Stimulated activated CD8-positive, alpha-beta memory T cell treated with anti-CD3 and anti-CD28 coated beads, Interleukin-2, amount 100 ng/mL, for 1 hour (primary cell): Measurements from ENCODE around the gene RETSAT.
"Not testable (repeated sequence)": the region's sequence is repeated elsewhere in the genome, so short reads cannot be mapped to it uniquely, and the experiment has no call there.

Experiments
- DNase-seq, 2 donors: peaks; one replicate each; pipeline ENCODE4 v3.0.0-alpha.2; 2020; ENCODE audit warnings: low read depth in 2 of 2

Gene RETSAT

DNA sequence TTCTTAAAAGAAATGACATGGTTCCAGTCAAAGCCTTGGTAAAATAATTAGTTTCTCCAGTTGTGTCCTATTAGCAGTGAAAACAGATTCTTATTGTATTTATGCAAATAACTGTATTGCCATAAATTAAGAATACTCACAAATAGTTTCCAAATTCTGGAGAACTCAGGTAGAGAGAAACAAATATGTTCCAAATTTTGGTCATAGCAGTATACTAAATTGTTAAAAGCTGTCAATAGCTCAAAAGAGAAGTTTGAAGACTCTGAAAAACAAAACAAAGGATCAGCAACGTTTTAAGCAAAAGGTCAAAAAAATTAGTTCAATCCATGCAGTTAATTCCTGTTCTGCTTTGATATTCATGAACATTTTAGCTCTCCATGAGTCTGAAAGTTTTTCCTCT is 25.7 kb upstream of the RETSAT start:
- DNase-seq: no peak

DNA sequence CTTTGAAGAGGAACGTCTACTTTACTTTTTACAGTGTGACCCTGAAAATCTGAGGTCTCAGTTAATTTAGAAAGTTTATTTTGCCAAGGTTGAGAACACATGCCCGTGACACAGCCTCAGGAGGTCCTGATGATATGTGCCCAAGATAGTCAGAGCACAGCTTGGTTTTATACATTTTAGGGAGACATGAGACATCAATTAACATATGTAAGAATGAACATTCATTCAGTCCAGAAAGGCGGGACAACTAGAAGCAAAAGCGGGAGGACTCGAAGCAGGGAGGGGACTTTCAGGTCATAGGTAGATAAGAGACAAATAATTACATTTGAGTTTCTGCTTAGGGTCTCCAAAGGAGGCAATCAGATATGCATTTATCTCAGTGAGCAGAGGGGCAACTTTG is 23.9 kb upstream of the RETSAT start:
- no peak for DNase-seq

DNA sequence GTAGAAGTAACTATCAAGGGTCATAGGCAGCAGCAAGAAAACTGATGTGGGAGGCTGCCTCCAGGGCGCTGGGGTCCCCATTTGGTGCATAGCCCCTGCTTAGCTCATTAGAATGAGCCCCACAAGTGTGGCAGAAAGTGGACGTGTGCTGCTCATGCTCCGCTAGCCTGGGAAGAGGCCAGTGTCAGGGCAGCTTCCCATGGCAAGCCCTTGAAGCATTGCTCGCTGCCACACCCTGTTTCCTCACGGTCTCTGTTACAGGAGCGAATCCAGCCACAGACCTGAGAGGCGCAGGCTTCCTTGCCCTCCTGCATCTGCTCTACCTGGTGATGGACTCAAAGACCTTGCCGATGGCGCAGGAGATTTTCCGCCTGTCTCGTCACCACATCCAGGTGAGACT is 22.8 kb upstream of the RETSAT start:
- no peak for DNase-seq

DNA sequence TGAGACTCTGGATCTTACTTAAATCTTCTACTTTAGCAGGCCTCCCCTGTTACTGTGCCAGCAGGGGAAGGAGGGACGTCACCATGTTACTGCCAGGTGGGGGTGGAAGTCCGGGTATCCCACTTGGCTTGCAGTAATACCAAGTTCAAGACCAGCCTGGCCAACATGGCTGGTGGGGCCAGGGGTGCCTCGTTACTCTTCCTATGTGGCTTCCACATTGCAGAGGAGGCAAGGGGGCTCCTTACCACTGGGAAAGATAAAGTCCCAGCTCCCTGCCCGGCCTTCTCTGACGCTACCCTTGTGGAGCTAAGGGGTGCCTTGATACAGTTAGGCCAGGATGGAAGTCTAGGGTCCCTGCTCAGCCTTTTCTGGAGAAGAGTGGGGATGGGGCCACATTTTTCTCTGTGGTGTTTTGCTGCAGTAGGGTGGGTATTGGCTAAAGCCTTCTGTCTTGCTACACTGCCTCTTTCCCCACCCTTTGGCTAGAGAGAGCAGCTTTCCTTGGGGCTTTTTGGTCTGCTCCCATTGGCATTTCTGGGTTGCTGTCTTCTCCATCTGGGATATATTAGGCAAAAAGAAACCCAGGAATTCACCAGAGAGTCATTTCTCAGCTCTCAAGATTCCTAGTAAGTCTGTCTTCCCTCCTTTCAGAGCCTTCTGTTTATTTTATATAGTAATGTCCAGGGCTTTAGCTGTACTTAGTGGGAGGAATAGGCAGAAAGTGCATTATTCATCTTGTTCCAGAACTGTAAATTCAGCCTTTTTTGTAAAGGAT is 22.1 kb upstream of the RETSAT start:
- no peak for DNase-seq

DNA sequence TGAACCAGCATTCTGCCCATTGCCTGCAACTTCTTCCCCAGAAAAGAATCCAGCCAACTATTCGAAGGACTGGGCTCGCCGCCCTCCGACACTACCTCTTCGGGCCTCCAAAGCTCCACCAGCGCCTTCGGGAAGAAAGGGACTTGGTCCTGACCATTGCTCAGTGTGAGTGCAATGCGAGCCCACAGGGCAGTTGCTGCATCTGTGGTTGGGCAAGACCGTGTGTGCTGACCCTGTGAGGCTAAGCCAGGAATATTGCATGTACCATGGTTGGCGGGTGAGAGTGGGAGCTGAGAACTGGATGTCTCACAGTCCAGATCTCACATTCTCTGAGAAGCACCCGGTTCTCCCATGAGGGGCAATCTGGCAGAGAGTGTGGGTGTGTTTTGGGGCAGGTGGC is 16.7 kb upstream of the RETSAT start:
- no peak for DNase-seq

DNA sequence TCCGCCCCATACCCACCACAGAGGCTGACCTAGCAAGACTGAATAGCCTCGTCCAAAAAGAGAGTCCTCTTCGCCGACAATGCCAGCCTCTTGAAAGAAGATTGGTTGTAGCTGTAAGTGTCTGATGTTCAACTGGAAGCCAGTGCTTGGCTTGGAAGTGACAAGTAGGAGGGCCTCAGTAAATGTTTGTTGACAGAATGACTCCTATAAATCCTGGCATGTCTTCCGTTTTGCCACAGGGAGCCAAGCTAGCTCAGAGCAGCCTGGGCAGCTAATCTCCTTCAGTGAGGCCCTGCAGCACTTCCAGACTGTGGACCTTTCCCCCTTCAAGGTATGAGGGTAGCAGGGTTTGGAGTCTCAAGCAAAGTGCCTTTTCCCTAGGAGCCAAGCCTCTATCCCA is 15.2 kb upstream of the RETSAT start:
- DNase-seq: no peak

DNA sequence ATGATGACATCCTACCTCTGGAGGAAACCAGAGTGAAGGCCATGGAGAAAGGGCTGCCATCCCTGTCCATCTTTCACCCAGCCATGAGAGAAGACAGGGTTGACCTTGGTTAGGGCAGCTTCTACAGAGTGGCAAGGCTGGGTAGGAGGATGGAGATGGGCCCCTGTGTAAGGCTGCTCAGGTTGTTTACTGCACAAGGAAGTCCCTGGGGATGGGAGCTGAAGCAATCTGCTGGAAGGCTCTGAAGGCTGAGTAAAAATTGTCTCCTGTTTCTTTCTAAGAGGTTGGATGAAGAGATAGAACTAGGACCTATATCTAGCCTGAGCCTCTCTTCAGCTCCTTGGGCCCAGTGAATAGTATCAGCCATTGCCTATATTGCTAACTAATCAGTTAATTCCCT is 14.6 kb upstream of the RETSAT start:
- no peak for DNase-seq

DNA sequence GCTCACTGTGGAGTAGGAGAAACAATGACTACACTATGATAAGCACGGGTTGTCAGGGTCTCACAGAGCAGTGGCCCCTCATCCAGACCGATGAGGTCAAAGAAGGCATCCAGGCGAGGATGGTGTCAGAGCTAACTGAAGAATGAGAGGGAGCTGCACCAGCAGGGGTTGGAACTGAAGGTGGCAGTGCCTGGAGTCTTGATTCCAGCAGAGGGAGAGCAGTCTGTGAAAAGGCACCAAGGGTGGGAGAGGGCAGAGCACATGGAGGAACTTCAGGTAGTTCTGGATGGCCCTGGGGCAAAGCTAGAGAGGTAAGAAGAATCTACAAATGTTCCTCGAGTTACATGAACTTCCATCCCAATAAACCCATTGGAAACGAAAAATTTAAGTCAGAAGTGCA is 12.9 kb upstream of the RETSAT start:
- no peak for DNase-seq

DNA sequence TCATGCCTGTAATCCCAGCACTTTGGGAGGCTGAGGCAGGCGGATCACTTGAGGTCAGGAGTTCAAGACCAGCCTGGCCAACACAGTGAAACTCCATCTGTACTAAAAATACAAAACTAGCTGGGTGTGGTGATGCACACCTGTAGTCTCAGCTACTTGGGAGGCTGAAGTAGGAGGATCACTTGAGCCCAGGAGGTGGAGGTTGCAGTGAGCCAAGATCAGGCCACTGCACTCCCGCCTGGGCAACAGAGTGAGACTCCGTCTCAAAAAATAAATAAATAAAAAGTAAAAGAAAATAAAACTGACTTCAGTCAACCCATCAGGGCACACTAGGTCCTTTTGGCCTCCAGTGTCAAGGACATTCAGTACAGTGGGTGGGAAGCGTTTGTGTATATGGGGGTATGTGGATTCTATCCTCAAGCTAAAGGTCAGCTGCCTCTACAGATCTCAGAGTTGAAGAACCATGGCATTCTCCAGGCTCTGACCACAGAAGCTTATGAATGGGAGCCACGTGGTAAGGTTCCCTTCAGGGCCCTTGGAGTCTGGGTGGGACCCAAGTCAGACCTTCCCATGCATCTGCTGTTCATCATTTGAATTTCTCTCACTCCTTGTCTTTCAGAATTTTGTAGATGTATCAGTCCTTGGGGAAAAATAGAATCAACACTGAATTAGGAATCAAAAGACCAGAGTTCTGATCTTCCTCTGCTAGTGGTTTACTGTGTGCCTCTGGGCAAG is 8.5 kb upstream of the RETSAT start:
- not testable (repeated sequence) for DNase-seq

DNA sequence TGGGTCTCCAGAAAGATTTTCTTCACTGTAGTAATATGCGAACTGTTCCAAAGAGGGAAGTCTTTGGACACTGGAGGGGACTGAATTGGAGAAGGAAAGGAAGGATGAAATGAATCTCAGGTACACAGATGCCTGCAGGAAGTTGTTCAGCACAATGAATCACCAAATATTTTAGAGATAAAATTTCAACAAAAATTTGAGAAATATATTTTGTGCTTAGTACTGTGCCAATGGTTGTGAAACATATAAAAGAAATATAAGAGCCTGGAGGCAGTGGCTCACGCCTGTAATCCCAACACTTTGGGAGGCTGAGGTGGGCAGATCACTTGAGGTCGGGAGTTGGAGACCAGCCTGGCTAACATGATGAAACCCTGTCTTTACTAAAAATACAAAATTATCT is 3.4 kb upstream of the RETSAT start:
- no peak for DNase-seq

DNA sequence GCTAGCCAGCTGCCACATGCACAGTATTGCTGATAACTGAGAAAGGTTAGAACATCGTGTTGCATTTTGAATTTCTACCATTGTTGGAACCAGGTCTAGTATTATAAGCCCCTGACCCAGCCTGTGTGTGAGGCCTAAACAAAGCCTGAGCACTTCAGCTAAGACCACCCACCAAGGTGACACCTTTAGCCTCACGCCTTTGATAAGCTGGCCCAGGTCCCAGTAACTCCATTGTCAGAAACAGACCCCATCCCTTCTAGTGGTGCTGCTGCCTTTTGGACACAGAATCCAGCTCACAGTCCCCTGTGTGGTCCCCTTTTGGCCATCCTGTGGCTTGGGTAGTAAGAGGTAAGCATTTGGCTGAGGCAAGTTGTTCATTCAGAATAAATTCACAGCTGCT is 1.9 kb upstream of the RETSAT start:
- DNase-seq: no peak

DNA sequence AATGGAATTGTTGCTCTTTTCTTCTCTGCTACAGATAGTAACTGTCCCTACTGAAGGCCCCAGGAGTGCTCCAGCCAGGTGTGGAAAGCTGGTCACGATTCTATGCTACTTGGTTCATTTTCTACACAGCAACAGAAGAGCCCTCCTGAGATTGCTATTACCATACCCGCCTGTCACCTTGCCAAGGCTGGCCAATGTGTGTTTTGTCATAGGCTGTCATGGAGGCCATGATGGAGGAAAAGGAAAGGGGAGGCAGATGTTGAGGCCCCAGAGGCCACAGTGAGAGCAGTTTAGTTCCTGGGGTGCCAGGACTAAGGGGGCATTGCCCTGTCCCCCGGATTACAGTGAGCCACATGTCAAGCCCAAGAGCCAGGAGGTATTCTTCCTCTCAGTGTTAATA is 1.2 kb upstream of the RETSAT start:
- no peak for DNase-seq

DNA sequence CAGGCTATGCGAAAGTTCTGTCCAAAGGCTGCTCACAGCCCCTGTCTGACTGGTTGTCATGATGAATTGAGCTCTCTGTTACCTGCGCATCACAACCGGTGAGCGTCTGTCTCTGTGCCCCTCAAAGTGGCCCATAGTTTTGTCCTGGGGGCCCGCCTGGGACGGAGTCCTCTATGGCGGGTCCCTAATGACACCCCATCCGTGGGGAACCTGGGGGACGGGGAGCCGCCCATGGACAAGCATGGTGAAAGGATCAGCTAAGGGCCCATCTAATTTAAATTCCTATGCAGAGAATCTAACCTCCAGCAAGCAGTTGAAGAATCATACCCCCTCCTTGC is 714 bp upstream of the RETSAT start:
- DNase-seq: no peak

DNA sequence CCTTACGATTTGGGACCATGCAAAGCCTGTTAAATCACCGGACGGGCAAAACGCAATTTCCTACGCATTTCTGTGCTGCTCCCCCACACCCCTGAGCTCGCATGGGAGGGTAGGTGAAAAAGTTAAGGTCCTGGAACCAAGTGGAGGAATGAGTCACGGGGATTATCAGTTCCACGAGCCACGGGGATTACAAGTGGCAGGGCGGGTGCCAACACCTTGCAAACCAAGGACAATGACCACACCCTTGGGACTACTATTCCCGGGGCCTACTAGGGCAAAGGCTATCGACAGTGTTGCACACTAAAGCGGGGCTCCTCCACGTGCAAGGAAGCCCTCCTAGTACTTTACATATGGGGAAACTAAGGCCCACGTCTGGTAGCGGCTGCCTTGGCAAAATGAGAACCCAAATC is 447 bp downstream of the RETSAT start:
- DNase-seq: no peak

DNA sequence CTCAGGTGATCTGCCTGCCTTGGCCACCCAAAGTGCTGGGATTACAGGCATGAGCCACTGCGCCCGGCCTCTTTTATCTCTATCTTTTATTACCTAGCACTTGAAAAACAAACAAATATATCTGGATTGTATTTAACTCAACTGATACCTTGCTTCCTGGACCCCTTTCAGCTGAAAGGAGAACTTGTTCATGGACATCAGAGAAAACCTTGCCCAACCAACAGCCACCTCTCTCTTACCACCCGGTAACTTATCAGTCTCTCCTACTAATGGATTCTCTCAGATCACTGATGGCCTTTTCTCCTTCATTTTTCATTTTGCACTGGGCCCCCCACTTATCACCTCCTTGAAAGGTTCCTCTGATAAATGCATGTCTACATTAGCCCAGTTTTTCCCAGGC is 6.7 kb downstream of the RETSAT start:
- DNase-seq: no peak

DNA sequence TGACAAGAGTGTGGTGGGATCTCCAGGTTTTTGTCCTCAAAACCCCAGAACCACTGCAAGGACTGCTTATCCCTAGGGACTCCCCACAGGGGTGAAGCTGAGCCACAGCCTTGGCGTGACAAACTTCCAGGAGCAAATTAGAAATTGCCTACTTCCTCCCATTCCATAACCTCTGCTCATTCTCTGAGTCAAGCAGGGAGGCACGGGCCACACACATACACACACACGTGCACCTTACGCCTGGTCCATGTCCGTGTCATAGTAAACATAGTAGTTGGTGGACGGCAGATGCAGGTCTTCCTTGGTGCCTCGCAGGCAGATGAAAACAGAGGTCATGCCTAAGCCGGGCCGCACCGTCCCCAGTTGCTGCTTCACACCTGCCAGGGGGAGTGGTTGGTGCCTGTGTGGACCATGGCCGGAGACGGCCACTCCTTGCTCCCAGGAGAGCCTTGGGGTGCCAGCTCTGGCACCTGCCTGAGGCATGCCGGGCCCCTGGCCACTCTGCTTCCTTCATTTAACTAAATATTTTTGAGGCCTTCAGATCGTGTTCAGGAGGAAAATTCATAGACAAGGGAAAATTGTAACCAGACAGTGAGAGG is 9.9 kb downstream of the RETSAT start:
- no peak for DNase-seq

DNA sequence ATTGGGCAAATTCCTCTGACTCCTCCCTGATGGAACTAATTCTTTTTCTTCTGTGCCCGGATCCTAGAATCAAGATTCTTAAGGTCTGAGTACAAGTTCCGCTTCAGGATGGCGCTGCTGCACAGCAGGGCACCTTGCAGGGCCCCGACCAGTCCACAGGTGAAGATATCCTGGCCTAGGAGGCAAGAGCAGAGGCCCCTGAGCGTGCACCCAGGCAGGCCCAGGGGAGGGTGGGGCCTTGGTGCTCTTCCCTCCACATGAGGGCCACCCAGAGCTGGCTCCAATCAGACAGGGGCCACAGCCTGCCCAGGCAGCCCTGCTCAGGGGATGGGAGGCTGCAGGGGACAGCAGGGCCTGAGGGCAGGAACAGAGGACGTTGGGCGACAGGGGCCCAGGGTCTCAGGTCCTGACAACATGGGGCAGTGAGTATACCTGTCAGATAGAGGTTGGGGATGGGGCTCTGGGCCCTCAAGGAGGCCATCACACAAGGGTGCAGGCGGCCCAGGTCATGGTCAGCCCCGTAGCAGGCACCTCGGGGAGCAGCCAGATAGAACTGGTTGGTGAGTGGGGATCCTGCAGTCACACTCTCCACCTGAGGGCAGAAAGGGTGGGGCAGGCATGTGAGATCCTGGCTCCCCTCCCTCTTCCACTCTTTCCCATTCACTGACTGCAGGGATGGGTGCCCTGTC is 11.0 kb downstream of the RETSAT start:
- not testable (repeated sequence) for DNase-seq

DNA sequence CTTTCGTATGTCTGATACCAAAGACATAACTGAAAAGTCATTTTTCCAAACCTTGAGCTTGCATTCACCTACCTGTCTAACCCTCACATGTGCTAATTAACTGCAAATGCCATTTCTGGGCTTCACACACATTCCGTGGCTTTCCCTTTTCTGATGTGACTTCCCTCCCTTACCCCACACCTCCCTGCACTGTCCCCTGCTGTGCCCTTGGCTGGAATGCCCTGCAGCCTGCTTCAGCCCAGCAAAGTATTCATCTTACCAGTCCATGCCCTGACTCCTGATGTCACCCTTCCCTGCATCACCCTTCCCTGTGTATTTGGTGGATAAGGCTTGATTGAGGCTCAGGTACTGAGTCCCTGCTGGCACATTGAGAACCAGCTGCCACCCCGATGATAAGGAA is 12.2 kb downstream of the RETSAT start:
- DNase-seq: no peak

DNA sequence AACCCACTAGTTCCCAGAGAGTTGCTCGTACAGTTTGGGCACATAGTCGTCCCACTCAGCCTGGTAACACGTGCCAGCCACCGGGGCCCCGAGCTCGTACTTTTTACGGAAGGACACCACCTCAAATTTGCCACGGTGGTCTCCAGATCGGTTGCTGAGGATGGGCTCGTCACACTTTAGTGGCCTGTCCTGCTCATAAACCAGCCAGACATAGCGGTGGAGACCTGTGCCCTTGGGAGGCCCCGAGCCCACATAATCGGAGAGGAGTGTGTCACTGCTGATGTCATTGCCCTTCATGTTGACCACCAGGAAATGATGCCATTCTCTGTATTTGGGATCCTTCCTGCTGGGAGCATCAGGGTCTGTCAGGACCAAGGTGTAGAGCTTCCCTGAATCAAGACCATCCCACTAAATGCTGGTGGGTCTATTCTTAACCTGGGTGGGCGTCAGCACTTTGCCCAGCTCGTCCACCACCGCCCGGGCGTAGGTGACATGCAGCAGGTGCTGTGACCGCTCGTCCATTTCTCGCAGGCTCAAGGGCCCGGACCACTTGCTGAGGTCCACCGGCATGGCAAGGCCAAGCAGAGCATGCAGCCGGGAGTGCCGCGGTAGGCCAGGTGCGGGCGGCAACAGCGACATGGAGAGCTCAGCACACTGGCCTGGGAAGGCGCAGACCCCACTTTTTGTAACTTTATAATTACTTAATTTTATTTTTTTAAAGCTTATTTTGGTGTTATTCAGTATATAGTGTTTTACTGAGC is 12.9 kb downstream of the RETSAT start:
- no peak for DNase-seq

DNA sequence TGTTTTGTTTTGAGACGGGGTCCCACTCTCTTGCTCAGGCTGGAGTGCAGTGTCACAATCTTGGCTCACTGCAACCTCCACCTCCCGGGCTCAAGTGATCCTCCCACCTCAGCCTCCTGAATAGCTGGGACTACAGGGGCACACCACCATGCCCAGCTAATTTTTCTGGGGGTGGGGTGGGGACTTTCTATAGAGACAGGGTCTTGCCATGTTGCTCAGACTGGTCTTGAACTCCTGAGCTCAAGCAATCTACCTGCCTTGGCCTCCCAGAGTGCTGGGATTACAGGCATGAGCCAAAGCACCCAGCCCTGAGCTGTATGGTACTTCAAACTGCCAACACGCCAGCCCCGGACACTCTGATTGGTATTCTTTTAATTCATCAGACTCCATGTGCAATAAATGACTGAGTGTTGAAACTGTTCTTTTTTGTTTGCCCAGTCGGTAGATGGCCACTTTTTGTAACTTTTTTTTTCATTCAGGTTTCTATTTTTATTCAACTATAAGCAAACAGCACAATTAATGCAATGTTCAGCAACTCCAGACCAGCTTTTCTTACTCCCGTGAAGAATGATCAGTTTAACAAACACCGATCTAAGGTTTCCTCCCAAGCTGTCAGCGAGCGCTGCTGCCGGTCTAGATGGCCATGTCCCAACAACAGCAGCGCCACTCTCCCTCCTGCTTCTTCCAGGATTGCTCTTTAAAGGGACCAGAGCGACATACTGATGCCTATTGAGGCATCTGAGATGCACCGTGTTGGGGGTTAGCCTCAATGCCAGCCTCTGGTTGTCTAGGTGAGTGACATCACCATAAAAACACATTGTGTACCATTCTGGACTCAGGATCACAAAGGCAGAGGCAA is 14.1 kb downstream of the RETSAT start:
- no peak for DNase-seq

DNA sequence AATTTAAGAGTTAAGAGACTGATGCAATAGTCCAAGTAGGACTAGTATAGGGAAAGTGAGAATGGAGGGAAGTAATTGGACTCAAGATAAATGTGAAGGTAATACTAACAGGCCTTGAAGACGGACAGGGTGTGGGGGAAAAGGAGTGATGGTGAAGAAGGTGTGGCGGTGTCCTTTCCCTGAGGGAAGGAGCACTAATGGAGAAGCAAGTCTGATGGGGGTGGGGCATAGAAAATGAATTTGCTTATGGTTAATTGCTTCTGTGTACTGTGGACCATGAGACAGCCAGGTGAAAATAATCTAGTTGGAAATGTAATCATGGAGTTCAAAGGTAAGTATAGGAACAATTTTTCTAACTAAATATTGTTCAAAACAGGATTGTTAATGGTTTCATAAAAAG is 19.4 kb downstream of the RETSAT start:
- no peak for DNase-seq
